Fibroblast of lung (primary cell): ENCODE data around the gene INSC. TPM values are rescaled to one million over a fixed set of nuclear protein-coding genes. Genes with fewer than 3 reads are reported as not detected.

Experiments
- DNase-seq, 2 donors: peaks; one replicate each; pipeline versions ENCODE4 v3.0.0 to v3.0.0-alpha.2; 2010; ENCODE audit warnings: low read depth in 2 of 2
- H2AFZ ChIP-seq: 2 replicates; pipeline ENCODE4 v1.5.1; 2012; ENCODE audit warnings: low read length, control low read depth, inconsistent platforms
- H3K27ac ChIP-seq: 2 replicates; pipeline ENCODE4 v1.5.1; 2011; ENCODE audit warnings: low read length, control low read depth; ENCODE audit not compliant: insufficient read depth
- H3K27me3 ChIP-seq: 2 replicates; pipeline ENCODE4 v1.5.1; 2011; ENCODE audit warnings: mild to moderate bottlenecking, low read length; ENCODE audit not compliant: control insufficient read depth, insufficient read depth
- H3K36me3 ChIP-seq: 2 replicates; pipeline ENCODE4 v1.5.1; 2011; ENCODE audit warnings: low read length; ENCODE audit not compliant: control insufficient read depth, insufficient read depth
- H3K4me1 ChIP-seq: 2 replicates; pipeline ENCODE4 v1.5.1; 2011; ENCODE audit warnings: low read length; ENCODE audit not compliant: control insufficient read depth, insufficient read depth; ENCODE audit errors: extremely low read depth
- H3K4me2 ChIP-seq: 2 replicates; pipeline ENCODE4 v1.5.1; 2011; ENCODE audit warnings: low read length, control low read depth; ENCODE audit not compliant: insufficient read depth; ENCODE audit errors: extremely low read depth
- H3K4me3 ChIP-seq, 4 experiments: fragments of 200-600 bp in 1 of 4; sonication (generic) in 1 of 4; replicated peaks in 1 of 4; 2 replicates each; pipeline ENCODE4 v1.5.1; 2011 to 2016; ENCODE audit warnings: low read length in 4 of 4, low read depth in 3 of 4, mild to moderate bottlenecking in 3 of 4, control low read depth in 2 of 4, inconsistent platforms in 1 of 4, mixed read lengths in 1 of 4; ENCODE audit not compliant: insufficient read depth in 1 of 4; ENCODE audit errors: control extremely low read depth in 1 of 4
- H3K79me2 ChIP-seq: 2 replicates; pipeline ENCODE4 v1.5.1; 2012; ENCODE audit warnings: mild to moderate bottlenecking, low read length, inconsistent platforms; ENCODE audit not compliant: control insufficient read depth, insufficient read depth
- H3K9ac ChIP-seq: 2 replicates; pipeline ENCODE4 v1.5.1; 2011; ENCODE audit warnings: mild to moderate bottlenecking, low read length, control low read depth; ENCODE audit not compliant: insufficient read depth
- H3K9me3 ChIP-seq: 2 replicates; pipeline ENCODE4 v1.5.1; 2012; ENCODE audit warnings: low read depth, low read length; ENCODE audit not compliant: control insufficient read depth, insufficient read depth
- H4K20me1 ChIP-seq: 2 replicates; pipeline ENCODE4 v1.5.1; 2011; ENCODE audit warnings: low read length; ENCODE audit not compliant: control insufficient read depth, insufficient read depth; ENCODE audit errors: extremely low read depth
- EZH2 ChIP-seq: IDR thresholded peaks from 2 replicates; pipeline ENCODE4 v1.5.1; 2012; ENCODE audit warnings: low read length, control low read depth, mild to moderate bottlenecking; ENCODE audit errors: missing control alignments
- polyA plus RNA-seq, 2 donors: library from polyadenylated mRNA; depleted of rRNA in 1 of 2; stranded (reverse) in 1 of 2; unstranded in 1 of 2; fragments of >200 nt; gene quantifications; 2 replicates each; pipeline ENCODE4 v1.2.1, GENCODE V29; 2011 to 2012; ENCODE audit warnings: missing spikeins in 1 of 2
- total RNA-seq: library from RNA; depleted of rRNA; stranded (reverse); fragments of >200 nt; gene quantifications from 2 replicates; pipeline ENCODE4 v1.2.1, GENCODE V29; 2014
- TF ChIP-seq, protein P1 (sequence below), 2 donors: IDR thresholded peaks in 1 of 2; conservative IDR thresholded peaks in 1 of 2; 1 replicate in 1 of 2; 2 replicates in 1 of 2; pipeline ENCODE4 v1.5.1; 2011 to 2012; ENCODE audit warnings: low read length in 2 of 2, control low read depth in 1 of 2, inconsistent platforms in 1 of 2, low read depth in 1 of 2, mild to moderate bottlenecking in 1 of 2

The INSC gene
- total and polyA plus RNA-seq, 2 donors (not counting 1 experiment from before 2014, with no cell fraction given), result 0.90 to 8.3 TPM

DNA sequence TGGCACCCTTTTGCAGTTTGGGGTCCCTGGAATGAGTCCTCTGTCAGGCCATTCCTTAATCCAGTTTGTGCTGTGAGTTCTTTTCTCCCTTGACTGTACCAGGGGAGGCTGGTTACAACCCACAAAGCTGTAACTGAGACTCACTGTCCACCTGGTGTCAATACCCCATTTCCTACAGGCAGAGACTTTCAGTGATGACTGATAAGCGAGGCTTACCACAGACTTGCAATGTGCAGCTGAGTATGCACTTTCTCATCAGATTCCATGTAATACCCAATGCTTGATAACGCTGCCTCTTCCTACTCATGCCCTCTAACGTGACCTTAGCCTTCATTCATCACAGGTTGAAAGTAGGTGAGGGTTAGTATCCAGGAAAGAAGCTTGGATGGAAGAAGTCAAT lies 120.1 kb downstream of the INSC start:
- no peaks in the 10 kb centered on the region for H3K36me3 ChIP-seq
- H3K4me1 ChIP-seq, result no peaks in the 10 kb centered on the region
- H3K4me2 ChIP-seq, result no peak overlapping the region
- no peak overlapping the region for H3K27ac ChIP-seq
- H3K9ac ChIP-seq, result no peak overlapping the region
- no peak overlapping the region for H3K4me3 ChIP-seq
- no peak for DNase-seq
- no peaks in the 10 kb centered on the region for H3K27me3 ChIP-seq
- no peak overlapping the region for H2AFZ ChIP-seq
- no peaks in the 10 kb centered on the region for H3K9me3 ChIP-seq
- H3K79me2 ChIP-seq, result no peaks in the 10 kb centered on the region
- no peaks in the 10 kb centered on the region for H4K20me1 ChIP-seq
- no peak for TF ChIP-seq EZH2
- TF ChIP-seq, protein P1, sequence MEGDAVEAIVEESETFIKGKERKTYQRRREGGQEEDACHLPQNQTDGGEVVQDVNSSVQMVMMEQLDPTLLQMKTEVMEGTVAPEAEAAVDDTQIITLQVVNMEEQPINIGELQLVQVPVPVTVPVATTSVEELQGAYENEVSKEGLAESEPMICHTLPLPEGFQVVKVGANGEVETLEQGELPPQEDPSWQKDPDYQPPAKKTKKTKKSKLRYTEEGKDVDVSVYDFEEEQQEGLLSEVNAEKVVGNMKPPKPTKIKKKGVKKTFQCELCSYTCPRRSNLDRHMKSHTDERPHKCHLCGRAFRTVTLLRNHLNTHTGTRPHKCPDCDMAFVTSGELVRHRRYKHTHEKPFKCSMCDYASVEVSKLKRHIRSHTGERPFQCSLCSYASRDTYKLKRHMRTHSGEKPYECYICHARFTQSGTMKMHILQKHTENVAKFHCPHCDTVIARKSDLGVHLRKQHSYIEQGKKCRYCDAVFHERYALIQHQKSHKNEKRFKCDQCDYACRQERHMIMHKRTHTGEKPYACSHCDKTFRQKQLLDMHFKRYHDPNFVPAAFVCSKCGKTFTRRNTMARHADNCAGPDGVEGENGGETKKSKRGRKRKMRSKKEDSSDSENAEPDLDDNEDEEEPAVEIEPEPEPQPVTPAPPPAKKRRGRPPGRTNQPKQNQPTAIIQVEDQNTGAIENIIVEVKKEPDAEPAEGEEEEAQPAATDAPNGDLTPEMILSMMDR (conservative IDR thresholded peaks at IDR 0.05 in 1 of 2, IDR thresholded peaks at IDR 0.05 in 1 of 2; ENCODE audit: low read depth in 1 of 2, low read length in 2 of 2), result no peak

DNA sequence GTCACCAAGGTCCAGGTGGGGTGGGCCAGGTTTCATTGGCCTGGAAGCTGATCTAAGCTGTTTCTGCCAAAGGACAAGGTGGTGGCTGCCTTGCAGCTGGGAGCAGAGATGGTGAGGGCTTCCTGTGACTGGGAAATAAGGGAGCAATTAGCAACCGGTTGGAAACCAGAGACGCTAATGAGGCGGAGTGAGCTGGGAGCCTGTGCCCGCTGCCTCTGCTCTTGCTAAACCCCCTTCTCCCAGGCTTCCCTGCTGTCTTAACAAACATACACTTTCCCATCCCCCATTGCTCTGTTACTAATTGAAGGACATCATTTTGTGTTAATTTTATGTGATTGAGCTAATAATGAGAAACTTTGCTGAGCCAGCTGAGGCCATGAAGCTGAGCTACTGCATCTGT lies 121.8 kb downstream of the INSC start:
- Histone ChIP-seq H3K36me3 (no peaks in the 10 kb centered on the region), H3K27ac (no peak overlapping the region), H2AFZ (no peak overlapping the region), H3K79me2 (no peaks in the 10 kb centered on the region), H3K27me3 (no peaks in the 10 kb centered on the region), H3K4me1 (no peaks in the 10 kb centered on the region), H3K9me3 (no peaks in the 10 kb centered on the region), H4K20me1 (no peaks in the 10 kb centered on the region), H3K4me2 (no peak overlapping the region), H3K4me3 (no peak overlapping the region), H3K9ac (no peak overlapping the region)
- TF ChIP-seq, protein P1 (conservative IDR thresholded peaks at IDR 0.05 in 1 of 2, IDR thresholded peaks at IDR 0.05 in 1 of 2; ENCODE audit: low read depth in 1 of 2, low read length in 2 of 2), result no peak
- no peak for DNase-seq

DNA sequence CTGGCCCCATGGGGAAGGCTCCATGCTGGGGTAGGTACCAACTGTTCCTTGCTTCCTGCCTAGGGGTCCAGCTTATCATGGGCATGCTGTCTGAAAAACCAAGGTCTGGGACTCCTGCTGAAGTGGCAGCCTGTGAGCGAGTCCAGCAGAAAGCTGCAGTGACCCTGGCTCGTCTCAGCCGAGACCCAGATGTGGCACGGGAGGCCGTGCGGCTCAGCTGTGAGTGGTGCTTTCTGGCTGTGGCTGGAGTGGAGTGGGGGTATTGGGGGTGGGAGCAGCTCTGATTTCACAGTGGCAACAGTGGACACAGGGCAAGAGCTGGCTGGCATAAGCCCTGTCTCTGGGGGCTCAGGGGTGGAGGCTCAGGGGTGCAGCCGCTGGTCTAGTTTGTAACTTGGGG lies 124.1 kb downstream of the INSC start:
- Histone ChIP-seq H3K27me3 (no peaks in the 10 kb centered on the region), H3K79me2 (no peaks in the 10 kb centered on the region), H3K4me3 (no peak overlapping the region), H3K4me1 (no peaks in the 10 kb centered on the region), H3K27ac (no peak overlapping the region), H3K9me3 (no peaks in the 10 kb centered on the region), H3K4me2 (no peak overlapping the region), H3K9ac (no peak overlapping the region), H3K36me3 (no peaks in the 10 kb centered on the region), H4K20me1 (no peaks in the 10 kb centered on the region), H2AFZ (no peak overlapping the region)
- TF ChIP-seq EZH2, result no peak
- TF ChIP-seq, protein P1 (conservative IDR thresholded peaks at IDR 0.05 in 1 of 2, IDR thresholded peaks at IDR 0.05 in 1 of 2; ENCODE audit: low read depth in 1 of 2, low read length in 2 of 2), result no peak
- DNase-seq, result no peak
